B cell (primary cell): ENCODE results near the gene PHB1. TPM values are rescaled to one million over a fixed set of nuclear protein-coding genes. Genes with fewer than 3 reads are reported as not detected.

Source experiments
- ATAC-seq: fragments of 200-7000 bp; cut with Tn5 transposase; one replicate; pipeline ENCODE4 v1.10.0; 2021; ENCODE audit warnings: low read depth, mild to moderate bottlenecking, moderate number of reproducible peaks, moderate library complexity
- CTCF ChIA-PET: fragments of 350-600 bp; sonication (Branson Sonifier 250); formaldehyde crosslinking; loops from one replicate; lab custom pipeline; 2021; ENCODE audit warnings: antibody characterized with exemption, inconsistent platforms; lab: Charles Lee
- POLR2A ChIA-PET: fragments of 350-600 bp; sonication (Branson Sonifier 250); formaldehyde crosslinking; loops from one replicate; lab custom pipeline; 2021; ENCODE audit warnings: antibody characterized with exemption; lab: Charles Lee
- DNase-seq: peaks from one replicate; pipeline ENCODE4 v3.0.0; 2013
- H2AFZ ChIP-seq: 2 replicates; pipeline ENCODE4 v1.6.1; 2012; ENCODE audit warnings: mild to moderate bottlenecking, low read depth, low read length; ENCODE audit not compliant: insufficient read depth, poor library complexity, severe bottlenecking
- H3K27ac ChIP-seq, 2 donors: 1 replicate in 1 of 2; 2 replicates in 1 of 2; pipeline ENCODE4 v1.5.1; 2012 to 2013; ENCODE audit warnings: low read length in 2 of 2, mild to moderate bottlenecking in 2 of 2, moderate library complexity in 1 of 2
- H3K27me3 ChIP-seq, 4 experiments: fragments of 200-600 bp in 1 of 4; sonication (generic) in 1 of 4; replicated peaks in 1 of 4; 1 replicate in 2 of 4; 2 replicates in 2 of 4; pipeline versions ENCODE4 v1.6.1 to v1.7.0; 2013 to 2016; ENCODE audit warnings: low read length in 3 of 4, mild to moderate bottlenecking in 2 of 4, mixed read lengths in 1 of 4, moderate library complexity in 1 of 4; ENCODE audit not compliant: insufficient read depth in 4 of 4, control insufficient read depth in 3 of 4; ENCODE audit errors: control extremely low read depth in 1 of 4
- H3K36me3 ChIP-seq, 2 experiments: replicated peaks in 1 of 2; 1 replicate in 1 of 2; 2 replicates in 1 of 2; pipeline versions ENCODE4 v1.6.1 to v1.7.1; 2013; ENCODE audit warnings: low read length in 1 of 2; ENCODE audit not compliant: insufficient read depth in 2 of 2, control insufficient read depth in 1 of 2; ENCODE audit errors: control extremely low read depth in 1 of 2, extremely low read depth in 1 of 2
- H3K4me1 ChIP-seq, 2 donors: fragments of 200-600 bp in 1 of 2; sonication (generic) in 1 of 2; 1 replicate in 1 of 2; 2 replicates in 1 of 2; pipeline versions ENCODE4 v1.5.1 to v1.6.1; 2013 to 2017; ENCODE audit warnings: low read length in 2 of 2; ENCODE audit not compliant: control insufficient read depth in 2 of 2, insufficient read depth in 2 of 2
- H3K4me2 ChIP-seq: replicated peaks from 2 replicates; pipeline ENCODE3; 2012; ENCODE audit warnings: mild to moderate bottlenecking, low read depth, low read length; ENCODE audit not compliant: poor library complexity, severe bottlenecking
- H3K4me3 ChIP-seq, 5 experiments: fragments of 200-600 bp in 1 of 5; sonication (generic) in 1 of 5; 1 replicate in 3 of 5; 2 replicates in 2 of 5; pipeline versions ENCODE4 v1.5.1 to v1.7.0; 2011 to 2016; ENCODE audit warnings: low read length in 4 of 5, mild to moderate bottlenecking in 4 of 5, low read depth in 2 of 5, control low read depth in 1 of 5, moderate library complexity in 1 of 5; ENCODE audit not compliant: insufficient read depth in 1 of 5; ENCODE audit errors: control extremely low read depth in 1 of 5, extremely low read depth in 1 of 5
- H3K79me2 ChIP-seq: fragments of 200-600 bp; sonication (generic); one replicate; pipeline ENCODE4 v1.6.0; 2016; ENCODE audit warnings: low read length; ENCODE audit not compliant: control insufficient read depth, insufficient read depth
- H3K9ac ChIP-seq: fragments of 200-600 bp; sonication (generic); 2 replicates; pipeline ENCODE4 v1.6.1; 2017; ENCODE audit warnings: mild to moderate bottlenecking, low read length, moderate library complexity
- H3K9me3 ChIP-seq, 3 donors: one replicate each; pipeline versions ENCODE4 v1.6.1 to v1.7.1; 2013; ENCODE audit warnings: low read length in 2 of 3; ENCODE audit not compliant: control insufficient read depth in 2 of 3, insufficient read depth in 1 of 3; ENCODE audit errors: control extremely low read depth in 1 of 3
- H4K20me1 ChIP-seq: 2 replicates; pipeline ENCODE4 v1.6.0; 2012; ENCODE audit warnings: mild to moderate bottlenecking, low read length; ENCODE audit not compliant: insufficient read depth, control insufficient read depth, poor library complexity, severe bottlenecking
- H3K27ac Mint-ChIP-seq: one replicate; pipeline ENCODE4 v1.8.0; 2021; ENCODE audit warnings: mixed read lengths
- H3K27me3 Mint-ChIP-seq: one replicate; pipeline ENCODE4 v1.8.0; 2021; ENCODE audit warnings: mixed read lengths
- H3K4me1 Mint-ChIP-seq: one replicate; pipeline ENCODE4 v1.8.0; 2021; ENCODE audit warnings: mixed read lengths
- H3K4me3 Mint-ChIP-seq: one replicate; pipeline ENCODE4 v1.8.0; 2021; ENCODE audit warnings: mixed read lengths
- H3K9me3 Mint-ChIP-seq: one replicate; pipeline ENCODE4 v1.8.0; 2022; ENCODE audit warnings: mixed read lengths; ENCODE audit not compliant: insufficient read depth
- EZH2 ChIP-seq: IDR thresholded peaks from 2 replicates; pipeline ENCODE4 v1.6.1; 2012; ENCODE audit warnings: borderline replicate concordance, low read depth, mild to moderate bottlenecking, moderate library complexity, low read length; ENCODE audit not compliant: insufficient read depth, poor library complexity, severe bottlenecking
- WGBS: methylation state at CpG from one replicate; pipeline ENCODE4 v1.1.5; 2013; ENCODE audit warnings: missing lambda C conversion rate; ENCODE audit not compliant: insufficient coverage; 5-methylcytosine and 5-hydroxymethylcytosine counted together
- intact Hi-C: fragments of 100-400 bp; cut with micrococcal nuclease; formaldehyde crosslinking; loops from one replicate; pipeline ENCODE4 v1.10.0; 2022
- polyA plus RNA-seq: library from polyadenylated mRNA; depleted of rRNA; stranded (reverse); fragments of >200 nt; gene quantifications from 2 replicates; pipeline ENCODE4 v1.2.3, GENCODE V29; 2012
- total RNA-seq, 2 donors: library from RNA; stranded (reverse); fragments of 120-200 nt in 1 of 2; gene quantifications; 1 replicate in 1 of 2; 2 replicates in 1 of 2; pipeline versions ENCODE4 v1.2.3 to v1.2.4, GENCODE V29; 2013 to 2022
- TF ChIP-seq, protein P1 (sequence below): fragments of 200-600 bp; IDR thresholded peaks from one replicate; pipeline ENCODE4 v1.8.0; 2022; ENCODE audit warnings: antibody characterized with exemption, mild to moderate bottlenecking

The PHB1 gene
- total and polyA plus RNA-seq, 2 donors (not counting 1 experiment from before 2014, with no cell fraction given), result 45.5 to 72.3 TPM

DNA sequence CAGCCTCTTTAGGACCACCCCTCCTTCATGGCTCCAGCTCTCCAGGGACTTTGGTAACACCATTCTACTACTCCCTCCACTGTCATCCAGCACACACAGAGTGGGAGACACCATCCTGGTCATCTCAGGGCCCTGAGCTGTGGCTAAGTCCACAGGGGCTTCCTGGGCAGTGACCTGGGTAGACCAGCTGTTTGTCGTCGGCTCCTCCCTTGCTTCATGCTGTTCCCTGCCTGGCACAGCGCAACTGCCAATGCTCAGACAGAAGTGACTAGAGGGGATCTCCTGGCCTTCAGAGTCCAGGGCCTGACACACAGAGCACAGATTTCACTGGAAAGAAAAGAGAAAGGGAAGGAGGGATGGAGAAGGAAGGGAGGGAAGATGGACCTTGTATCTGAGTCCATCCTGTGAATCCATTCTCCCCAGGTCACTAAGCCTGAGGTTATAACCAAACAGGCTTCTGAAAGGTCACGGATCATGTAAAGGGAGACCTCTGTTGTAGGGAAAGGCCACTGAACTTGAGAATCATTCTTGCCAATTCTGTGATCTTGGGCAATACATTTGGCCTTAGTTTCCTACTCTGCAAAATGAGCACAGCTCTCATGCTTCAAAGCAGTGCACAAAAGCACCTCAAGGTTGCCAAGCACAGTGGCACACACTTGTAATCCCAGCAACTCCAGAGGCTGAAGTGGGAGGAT lies 18.5 kb upstream of the PHB1 start:
- no peaks in the 10 kb centered on the region for H3K9me3 Mint-ChIP-seq
- H3K27ac Mint-ChIP-seq, result no peak overlapping the region
- Histone ChIP-seq H3K79me2 (no peaks in the 10 kb centered on the region), H2AFZ (no peak overlapping the region), H3K9me3 (peaks cover 0 to 1% (median 1%) of the 10 kb centered on the region in 3 donors), H3K27me3 (peaks cover 0 to 15% (median 2%) of the 10 kb centered on the region in 4 experiments), H4K20me1 (no peaks in the 10 kb centered on the region), H3K4me2 (no peak overlapping the region), H3K36me3 (no peaks in the 10 kb centered on the region), H3K4me1 (no peaks in the 10 kb centered on the region), H3K4me3 (no peak overlapping the region), H3K27ac (no peak overlapping the region), H3K9ac (no peak overlapping the region)
- ATAC-seq (no peak), DNase-seq (no peak)
- WGBS, result 90% methylated on average over 3 of the region's 4 CpGs
- POLR2A ChIA-PET, result no interaction called here
- peaks cover 32% of the 10 kb centered on the region for H3K27me3 Mint-ChIP-seq
- CTCF ChIA-PET, result interaction anchor here (0.5 to 6.8 kb wide), 3 partner anchors 123 to 678 kb away, joined by 3 to 57 read pairs (median 4); no protein-coding TSS in a partner anchor
- no peak overlapping the region for H3K4me3 Mint-ChIP-seq
- TF ChIP-seq EZH2, result no peak
- TF ChIP-seq, protein P1, sequence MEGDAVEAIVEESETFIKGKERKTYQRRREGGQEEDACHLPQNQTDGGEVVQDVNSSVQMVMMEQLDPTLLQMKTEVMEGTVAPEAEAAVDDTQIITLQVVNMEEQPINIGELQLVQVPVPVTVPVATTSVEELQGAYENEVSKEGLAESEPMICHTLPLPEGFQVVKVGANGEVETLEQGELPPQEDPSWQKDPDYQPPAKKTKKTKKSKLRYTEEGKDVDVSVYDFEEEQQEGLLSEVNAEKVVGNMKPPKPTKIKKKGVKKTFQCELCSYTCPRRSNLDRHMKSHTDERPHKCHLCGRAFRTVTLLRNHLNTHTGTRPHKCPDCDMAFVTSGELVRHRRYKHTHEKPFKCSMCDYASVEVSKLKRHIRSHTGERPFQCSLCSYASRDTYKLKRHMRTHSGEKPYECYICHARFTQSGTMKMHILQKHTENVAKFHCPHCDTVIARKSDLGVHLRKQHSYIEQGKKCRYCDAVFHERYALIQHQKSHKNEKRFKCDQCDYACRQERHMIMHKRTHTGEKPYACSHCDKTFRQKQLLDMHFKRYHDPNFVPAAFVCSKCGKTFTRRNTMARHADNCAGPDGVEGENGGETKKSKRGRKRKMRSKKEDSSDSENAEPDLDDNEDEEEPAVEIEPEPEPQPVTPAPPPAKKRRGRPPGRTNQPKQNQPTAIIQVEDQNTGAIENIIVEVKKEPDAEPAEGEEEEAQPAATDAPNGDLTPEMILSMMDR, result no peak
- intact Hi-C loops, result no loop called here
- no peaks in the 10 kb centered on the region for H3K4me1 Mint-ChIP-seq

DNA sequence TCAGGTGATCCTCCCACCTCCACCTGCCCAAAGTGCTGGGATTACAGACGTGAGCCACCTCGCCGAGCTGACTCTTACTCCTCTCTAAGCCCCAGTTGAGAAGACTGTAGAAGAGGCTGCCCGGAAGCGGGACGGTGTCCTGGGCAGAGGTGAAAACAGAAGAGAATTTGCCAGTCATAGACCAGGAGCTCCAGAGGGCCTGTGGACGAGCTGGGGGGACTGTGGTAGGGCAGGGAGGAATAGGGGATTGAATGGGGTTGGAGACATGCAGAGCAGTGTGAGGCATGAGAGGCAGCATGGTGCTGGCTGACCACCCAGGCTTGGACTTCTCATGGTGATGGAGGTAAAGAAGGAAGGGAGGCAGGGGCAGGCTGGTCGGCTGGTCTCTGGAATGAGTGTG lies 17.1 kb upstream of the PHB1 start:
- Histone ChIP-seq H2AFZ (no peak overlapping the region), H3K4me2 (no peak overlapping the region), H3K36me3 (no peaks in the 10 kb centered on the region), H3K9me3 (peaks cover 0 to 1% (median 0%) of the 10 kb centered on the region in 3 donors), H3K4me1 (no peaks in the 10 kb centered on the region), H3K79me2 (no peaks in the 10 kb centered on the region), H3K27ac (no peak overlapping the region), H3K4me3 (no peak overlapping the region), H3K9ac (no peak overlapping the region), H3K27me3 (peaks cover 0 to 10% (median 1%) of the 10 kb centered on the region in 4 experiments), H4K20me1 (no peaks in the 10 kb centered on the region)
- H3K27me3 Mint-ChIP-seq, result peaks cover 30% of the 10 kb centered on the region
- H3K9me3 Mint-ChIP-seq, result no peaks in the 10 kb centered on the region
- DNase-seq (no peak), ATAC-seq (no peak)
- no peak overlapping the region for H3K27ac Mint-ChIP-seq
- POLR2A ChIA-PET, result no interaction called here
- intact Hi-C loops, result no loop called here
- TF ChIP-seq, protein P1, result no peak
- TF ChIP-seq EZH2, result no peak
- WGBS, result 85% methylated on average over 4 of the region's 8 CpGs
- no peak overlapping the region for H3K4me3 Mint-ChIP-seq
- CTCF ChIA-PET, result interaction anchor here (6.8 kb wide), 1 partner anchor 125 kb away, joined by 57 read pairs; no protein-coding TSS in a partner anchor
- no peaks in the 10 kb centered on the region for H3K4me1 Mint-ChIP-seq
